Panc1 (cell line): ENCODE data around the gene TP63.

ENCODE experiments used
- POLR2AphosphoS5 ChIP-seq: IDR thresholded peaks from 2 replicates; pipeline ENCODE4 v1.6.1; 2012; ENCODE audit warnings: mild to moderate bottlenecking, low read depth, low read length, moderate library complexity
- TCF7L2 ChIP-seq: IDR thresholded peaks from 2 replicates; pipeline ENCODE4 v1.6.1; 2011; ENCODE audit warnings: mild to moderate bottlenecking, low read depth, low read length, inconsistent platforms
- TF ChIP-seq, protein P1 (sequence below): fragments of 450-650 bp; IDR thresholded peaks from 2 replicates; pipeline ENCODE4 v1.5.1; 2017; ENCODE audit warnings: mild to moderate bottlenecking

DNA sequence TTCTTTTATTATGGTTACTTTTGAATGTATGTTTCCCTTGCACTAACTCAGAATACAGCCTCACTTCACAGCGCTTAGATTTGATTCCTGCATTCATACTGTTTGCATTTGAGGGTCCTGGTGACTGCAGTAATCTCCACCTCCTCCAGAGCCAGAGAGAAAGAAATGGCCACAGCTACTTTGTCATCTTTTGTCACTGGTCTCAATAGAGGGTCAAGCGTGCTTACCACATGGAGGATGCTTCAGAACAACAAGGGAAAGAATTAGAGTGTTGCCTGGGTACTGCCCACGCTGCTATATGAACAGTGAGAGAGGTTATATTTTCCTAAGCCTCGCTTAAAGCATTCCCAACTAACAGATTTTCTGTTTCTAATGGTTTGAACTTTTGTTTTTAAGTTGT is 190.1 kb downstream of the TP63 start:
- TF ChIP-seq POLR2AphosphoS5 (no peak), TCF7L2 (no peak)
- TF ChIP-seq, protein P1, sequence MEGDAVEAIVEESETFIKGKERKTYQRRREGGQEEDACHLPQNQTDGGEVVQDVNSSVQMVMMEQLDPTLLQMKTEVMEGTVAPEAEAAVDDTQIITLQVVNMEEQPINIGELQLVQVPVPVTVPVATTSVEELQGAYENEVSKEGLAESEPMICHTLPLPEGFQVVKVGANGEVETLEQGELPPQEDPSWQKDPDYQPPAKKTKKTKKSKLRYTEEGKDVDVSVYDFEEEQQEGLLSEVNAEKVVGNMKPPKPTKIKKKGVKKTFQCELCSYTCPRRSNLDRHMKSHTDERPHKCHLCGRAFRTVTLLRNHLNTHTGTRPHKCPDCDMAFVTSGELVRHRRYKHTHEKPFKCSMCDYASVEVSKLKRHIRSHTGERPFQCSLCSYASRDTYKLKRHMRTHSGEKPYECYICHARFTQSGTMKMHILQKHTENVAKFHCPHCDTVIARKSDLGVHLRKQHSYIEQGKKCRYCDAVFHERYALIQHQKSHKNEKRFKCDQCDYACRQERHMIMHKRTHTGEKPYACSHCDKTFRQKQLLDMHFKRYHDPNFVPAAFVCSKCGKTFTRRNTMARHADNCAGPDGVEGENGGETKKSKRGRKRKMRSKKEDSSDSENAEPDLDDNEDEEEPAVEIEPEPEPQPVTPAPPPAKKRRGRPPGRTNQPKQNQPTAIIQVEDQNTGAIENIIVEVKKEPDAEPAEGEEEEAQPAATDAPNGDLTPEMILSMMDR = no peak
